NCI-H526 treated with DMSO at 0.1 percent for 48 hours (cell line): ENCODE results near the gene C10orf143.
A peak's percentile ranks its signal among the peaks of the same experiment; 100 is the strongest.

ENCODE experiments used
- DNase-seq: peaks from one replicate; lab custom pipeline; 2025; lab: John Stamatoyannopoulos, UW

Gene C10orf143

DNA sequence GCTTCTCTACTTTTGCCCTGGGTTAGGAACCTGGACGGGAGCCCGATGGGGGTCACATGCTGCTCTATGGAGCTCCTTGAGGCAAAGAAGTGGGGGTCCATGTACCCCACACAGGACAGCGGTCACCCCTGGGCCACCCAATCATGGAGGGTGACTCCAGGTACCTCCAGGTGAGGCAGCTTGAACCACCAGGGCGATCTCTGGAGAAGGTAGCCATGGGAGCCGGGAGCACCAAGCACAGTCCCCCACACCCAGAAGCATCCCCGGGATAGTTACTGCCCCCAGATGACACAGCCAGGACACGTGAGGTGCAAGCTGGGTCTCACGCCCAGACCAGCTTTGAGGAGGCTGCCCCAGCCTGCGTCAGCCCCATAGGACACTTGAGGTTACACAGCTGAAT is 58.4 kb downstream of the C10orf143 start:
- DNase-seq, result no peak

DNA sequence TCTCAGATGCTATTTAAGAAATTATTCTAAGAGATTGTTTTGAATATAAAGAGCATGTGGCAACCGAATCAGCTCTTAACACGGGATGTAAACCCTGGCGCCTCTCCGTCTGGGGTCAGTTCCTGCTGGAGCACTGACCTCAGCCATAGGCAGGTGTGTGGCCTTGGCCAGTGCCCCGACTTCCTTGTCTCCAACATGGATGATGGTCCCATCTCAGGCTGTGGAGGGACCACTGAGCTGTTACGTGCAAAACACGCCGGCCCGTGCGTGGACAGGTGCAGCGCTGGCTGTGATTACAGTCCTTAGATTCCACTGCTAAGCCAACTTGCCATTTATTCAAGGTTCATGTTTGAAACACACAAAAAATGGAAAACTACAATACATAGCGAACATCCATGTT is 59.9 kb downstream of the C10orf143 start:
- DNase-seq, result no peak

DNA sequence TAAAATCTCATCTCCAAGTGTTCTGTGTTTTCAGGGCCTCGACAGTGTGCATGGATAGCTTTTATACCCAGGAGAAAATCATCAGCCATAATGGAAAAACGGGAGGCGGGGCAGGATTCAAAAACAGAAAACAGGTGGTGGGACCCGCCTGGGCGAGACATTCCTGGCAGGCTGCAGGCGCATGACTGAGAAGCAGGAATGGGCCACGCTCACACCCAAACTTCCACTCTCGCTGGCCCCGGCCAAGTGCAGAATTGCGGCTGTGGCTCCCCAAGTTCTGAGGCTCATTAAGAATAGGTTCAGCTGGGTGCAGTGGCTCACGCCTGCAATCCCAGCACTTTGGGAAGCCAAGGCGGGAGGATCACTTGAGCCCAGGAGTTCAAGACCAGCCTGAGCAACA is 60.6 kb downstream of the C10orf143 start:
- DNase-seq, result no peak

DNA sequence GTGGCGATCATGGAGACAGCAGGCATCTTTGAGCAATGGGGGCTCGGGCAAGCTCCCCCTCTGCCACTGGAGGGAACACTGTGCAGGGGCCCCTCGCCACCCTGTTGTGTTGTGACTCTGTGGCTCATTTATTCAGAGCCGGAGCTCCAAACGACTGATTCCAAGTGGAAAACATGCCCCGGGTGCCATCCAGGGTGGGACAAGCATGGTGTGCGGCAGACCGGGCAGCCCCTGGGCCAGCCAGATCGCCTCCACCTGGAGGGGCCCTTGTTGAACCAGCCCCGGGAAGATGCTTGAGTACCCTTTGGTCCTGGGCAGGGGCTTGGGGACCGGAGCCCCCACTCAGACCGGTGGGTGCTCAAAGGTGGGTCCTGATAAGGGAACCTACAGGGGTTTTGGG is 61.4 kb downstream of the C10orf143 start:
- no peak for DNase-seq

DNA sequence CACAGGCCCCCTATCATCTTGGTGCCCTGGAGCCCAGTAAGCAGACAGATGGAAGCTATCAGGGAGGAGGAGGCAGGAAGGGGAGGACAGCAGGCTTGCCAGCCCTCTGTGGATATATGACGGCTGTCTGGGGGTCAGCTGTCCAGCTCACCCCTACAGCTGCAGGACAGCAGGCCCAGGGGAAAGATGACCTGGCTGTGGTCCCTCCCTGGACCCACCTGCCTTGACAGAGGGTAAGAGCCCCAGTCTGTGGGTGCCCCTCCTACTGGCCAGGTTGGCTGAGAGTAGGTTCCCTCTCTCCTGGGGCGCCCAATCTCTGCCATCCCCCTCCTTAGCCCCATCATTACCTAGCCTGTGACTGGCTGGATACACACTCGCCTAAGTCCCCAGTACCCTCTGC is 62.5 kb downstream of the C10orf143 start:
- no peak for DNase-seq

DNA sequence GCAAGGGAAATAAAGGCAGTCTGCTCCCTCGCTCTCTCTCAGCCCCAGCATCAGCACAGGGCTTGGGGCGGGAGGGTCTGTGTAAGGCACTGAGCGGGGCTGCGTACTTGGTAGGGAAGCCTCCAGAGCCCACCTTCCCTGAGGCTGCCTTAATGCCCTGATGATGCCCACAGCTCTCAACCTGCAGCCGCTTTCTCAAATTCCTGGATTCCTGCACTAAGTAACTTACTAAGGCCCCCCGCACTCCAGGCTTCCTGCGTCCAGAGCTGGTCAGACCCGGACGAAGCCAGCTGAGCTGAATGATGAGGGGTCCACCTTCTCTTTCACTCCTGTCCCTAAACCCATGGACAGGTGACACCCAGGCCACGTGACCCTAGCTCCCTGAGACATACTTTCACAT is 63.3 kb downstream of the C10orf143 start:
- DNase-seq, result no peak

DNA sequence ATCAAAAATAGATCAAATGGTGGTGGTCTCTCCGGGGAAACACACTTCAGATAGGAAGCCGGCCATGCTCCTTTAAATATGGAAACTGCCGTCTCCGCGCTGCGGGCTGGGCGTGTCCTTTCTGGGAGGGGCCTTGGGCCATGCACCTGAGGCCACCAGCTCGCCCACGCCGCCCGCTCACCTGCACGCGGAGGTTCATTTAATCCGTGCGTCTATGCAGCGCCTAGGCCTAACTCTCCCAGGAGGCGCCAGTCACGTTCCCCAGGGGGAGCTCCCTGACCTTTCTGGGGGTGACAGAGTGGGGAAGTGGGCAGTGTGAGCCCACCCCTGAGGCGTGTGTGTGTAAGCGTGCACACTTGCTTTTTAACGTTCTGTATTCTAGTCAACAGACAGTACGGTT is 64.0 kb downstream of the C10orf143 start:
- peak; percentile 22 for DNase-seq

DNA sequence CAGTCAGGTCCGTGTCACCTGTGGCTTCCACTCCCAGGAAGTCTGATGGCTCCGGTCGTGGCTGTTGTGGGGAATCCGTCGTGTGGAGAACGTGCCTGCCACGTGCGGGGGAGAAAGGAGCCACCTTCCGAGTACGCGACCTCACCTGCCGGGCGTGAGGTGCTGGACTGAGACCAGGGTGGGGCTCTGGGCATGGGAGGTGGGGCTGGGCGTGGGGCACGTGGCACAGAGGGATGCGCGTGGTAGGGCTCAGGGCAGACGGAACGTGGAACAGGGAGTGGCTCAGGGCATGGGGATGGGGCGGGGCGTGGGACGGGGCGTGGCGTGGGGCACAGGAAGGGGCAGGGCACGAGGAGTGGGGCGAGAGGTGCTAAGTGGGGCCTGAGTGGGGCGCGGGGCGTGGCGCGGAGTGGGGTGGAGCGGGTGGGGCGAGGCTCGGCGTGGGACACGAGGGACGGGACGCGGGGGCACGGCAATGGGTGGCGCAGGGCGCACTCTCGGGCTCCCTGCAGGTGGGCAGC is 64.8 kb downstream of the C10orf143 start:
- DNase-seq, result no peak

DNA sequence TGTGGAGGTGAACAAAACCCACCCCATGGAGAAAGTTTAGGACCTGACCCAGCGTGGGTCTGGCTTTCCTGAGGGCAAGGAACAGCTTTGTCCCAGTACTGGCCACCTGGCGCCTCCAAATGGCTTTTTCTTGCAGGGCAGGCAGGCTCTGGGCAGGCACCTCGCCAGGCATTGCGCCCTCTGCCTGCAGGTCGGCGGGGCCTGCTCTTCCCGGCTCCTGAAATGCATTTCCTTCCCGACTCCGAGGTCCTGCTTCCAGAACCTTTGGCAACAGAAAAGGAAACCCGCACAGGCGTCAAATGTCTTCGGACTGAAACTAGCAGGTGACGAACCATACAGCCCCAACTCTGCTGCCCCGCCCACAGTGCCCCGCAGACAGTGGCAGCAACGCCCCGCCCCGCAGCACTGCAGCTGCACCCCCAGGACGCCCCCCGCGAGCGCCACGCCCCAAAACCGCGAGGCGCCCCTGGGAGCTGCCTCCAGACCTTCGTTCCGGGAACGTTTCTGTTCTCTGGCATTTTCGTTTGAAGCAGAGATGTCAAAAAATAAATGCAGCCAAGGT is 65.5 kb downstream of the C10orf143 start:
- DNase-seq, result no peak

DNA sequence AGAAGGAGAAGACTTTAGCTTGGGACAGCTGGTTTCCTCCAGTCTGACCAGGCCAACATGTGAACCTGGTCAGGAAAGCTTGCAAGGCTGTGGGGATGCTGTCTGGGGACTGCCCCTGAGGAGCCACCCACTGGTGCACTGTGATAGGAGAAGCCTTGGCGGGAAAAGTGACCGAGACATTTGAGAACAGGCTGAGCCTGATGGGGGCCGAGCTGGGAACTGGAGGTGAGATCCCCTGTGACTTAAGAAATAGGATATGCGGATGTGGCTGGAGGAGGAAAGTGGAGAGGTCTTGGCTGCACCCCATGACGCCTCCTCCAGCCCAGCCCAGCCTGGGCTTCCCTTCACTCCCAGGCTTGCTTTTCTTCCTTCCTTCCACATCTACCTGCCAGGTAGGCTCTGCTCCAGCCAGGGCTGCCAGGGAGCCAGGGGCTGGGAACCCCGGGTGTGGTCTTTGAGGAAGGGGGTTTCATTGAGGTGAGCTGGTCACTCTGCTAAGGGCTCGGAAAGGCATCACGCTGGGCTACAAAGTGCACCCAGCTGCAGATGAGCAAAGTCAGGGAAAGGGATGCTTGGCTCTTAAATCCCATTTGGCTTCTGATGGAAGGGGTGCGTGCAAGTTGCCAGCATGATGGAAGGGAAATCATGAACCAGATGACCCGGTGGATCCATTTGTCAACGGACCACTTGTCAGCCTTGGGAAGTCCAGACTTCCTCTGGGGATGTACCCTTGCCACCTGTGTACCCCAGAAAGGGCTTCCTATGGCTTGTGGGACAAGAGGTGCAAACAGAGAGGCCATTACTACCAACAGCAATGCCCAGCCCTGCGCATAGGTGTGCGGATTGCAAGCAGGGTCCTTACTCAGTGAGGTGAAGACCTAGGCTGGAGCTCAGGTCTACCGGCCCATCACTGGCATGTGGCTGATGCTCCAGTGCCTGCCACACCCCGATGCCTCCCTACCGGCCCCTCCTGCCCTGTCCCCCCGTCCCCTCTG is 66.3 kb downstream of the C10orf143 start:
- DNase-seq, result no peak

DNA sequence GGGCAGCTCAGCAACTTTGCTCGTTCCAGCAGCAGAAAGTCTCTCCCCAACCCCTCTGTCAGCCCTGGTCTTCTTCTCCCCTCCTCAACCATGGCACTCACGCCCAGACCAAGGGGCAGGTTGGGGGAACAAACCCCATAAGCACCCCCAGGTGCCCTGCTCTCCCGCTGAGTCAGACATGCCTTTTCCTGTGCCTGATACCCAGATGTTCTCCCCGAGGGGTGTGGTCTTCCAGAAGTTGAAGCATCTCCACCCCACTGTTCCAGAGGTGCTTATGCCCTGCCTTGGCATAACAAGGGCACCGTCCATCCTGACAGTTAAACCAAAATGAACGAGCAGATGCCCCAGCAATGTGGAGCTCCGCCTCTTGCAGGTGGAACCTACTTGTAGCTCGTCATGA is 67.1 kb downstream of the C10orf143 start:
- DNase-seq, result no peak

DNA sequence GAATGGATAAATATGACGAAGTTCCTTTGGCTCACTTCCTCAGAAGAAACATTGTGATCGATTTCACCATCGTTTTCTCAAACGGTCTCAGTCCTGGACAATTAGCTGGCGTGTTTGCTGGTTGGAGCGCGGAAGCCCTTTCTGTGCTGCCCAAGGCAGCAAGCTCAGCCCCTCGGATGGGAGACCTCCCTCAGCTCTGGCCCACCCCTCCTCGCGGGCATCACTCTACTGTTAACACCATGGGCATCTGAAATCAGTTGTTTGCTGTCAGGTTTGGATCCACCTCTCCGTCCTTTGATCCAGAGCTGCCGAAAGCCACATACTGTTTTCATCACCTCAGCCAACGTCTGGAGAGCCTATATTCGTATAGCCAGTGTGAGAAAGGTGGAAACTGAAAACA is 68.2 kb downstream of the C10orf143 start:
- no peak for DNase-seq

DNA sequence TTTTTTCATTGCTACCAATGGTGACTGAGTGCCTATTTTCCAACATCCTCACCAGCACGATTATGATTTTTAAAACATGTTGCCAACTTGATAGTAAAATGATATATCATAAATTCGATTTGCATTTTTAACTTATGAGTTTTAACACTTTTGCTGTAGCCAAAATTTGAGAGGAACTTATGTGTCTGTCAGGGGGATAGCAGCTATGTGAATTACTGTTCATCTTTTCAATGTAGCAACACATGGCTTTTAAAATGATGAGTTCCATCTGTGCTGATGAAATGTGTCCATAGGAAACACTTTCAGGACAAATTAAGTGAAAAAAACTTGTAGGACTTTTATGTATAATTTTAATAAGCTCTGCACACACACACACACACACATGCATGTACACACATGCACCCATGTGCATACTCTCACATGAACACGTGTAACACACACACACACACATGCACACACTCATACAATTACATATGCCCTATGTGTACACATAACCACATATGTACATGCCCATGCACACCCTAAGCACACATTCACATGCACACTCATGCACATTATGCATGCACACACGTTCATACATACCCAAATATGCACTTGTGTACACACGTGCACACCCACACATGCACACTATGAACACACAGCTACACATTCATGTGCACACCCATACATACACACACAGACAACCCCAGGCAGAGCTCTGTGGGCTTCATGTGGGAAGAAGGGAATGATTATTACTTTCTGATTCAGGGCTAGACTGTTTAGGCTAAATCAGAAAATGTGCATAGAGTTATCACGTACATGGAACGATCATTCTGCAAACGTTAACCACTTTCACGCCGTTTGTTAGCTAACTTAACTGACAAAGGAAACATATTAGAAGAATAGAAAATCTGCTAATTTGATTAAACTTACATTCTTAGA is 68.9 kb downstream of the C10orf143 start:
- DNase-seq, result no peak

DNA sequence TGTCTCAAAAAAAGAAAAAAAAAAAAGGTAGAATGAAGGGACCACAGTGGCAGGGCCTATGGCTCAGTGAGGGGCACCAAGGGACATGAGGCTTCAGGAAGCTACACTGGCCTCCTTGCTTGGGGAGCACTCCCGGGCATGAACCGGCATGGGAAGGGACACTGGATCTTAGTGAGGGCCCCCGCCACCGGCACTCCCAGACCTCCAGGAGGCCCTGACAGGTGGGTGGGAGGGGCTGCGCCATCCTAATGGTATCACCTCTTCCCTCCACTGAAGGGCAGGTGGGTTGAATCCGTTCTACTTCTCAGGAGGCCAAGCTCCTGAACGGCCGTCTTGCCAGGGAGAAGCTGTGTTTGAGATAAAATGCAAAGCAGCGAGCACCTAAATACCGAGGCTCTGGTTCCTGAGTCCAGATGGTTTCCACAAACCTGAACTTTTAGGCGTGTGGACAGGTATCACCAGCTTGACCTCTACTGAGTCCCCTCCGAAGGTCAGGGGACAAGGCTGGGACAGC is 69.8 kb downstream of the C10orf143 start:
- no peak for DNase-seq

DNA sequence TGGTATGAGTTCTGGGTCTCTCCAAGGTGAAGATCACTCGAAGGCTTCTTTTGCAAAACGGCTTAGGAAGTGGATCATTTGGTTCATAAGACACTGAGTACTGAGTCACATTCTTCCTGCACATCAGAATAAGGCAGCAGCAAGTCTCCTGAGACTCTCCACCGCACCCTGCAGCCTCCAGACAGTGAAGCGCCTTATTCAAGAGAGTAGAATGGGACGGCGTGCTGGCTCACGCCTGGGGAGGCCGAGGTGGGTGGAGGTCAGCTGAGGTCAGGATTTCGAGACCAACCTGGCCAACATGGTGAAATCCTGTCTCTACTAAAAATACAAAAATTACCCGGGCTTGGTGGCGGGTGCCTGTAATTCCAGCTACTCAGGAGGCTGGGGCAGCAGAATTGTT is 70.3 kb downstream of the C10orf143 start:
- DNase-seq, result no peak

DNA sequence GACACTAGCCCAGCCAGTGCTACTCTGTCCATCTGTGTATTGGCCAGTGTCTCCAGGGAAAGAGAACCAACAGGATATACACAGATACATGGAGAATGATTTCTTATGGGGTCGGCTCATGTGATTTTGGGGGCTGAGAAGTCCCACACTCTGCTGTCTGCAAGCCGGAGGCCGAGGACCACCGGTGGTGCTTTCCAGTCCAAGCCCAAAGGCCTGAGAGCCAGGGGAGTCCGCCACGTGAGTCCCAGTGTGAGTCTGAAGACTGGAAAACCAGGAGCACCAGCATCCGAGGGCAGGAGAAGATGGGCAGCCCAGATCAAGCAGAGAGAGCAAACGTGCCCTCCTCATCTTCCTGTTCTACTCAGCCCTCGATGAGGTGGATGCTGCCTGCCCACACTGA is 71.5 kb downstream of the C10orf143 start:
- no peak for DNase-seq

DNA sequence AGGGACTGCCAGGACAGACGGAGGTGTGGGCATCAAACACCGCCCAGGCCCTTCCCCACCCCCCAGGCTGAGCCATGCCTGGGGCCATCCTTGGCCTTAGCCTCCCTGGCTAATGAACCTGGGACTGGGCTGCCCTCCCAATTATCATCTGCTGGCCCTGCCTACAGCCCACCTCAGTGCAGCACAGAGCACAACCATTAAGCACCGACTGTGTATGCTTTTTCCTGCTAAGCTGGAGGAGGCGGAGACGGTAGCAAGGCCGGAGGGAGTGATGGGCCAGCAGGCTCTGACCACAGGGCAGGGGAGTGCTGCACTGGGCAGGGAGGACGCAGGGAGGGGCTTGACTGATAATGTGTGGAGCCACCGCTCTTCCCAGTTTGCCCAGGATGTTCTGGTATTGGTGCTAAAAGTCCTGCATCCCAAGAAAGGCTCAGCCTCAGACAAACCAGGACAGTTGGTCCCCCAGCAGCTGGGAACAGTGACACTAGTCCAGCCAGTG is 72.0 kb downstream of the C10orf143 start:
- no peak for DNase-seq

DNA sequence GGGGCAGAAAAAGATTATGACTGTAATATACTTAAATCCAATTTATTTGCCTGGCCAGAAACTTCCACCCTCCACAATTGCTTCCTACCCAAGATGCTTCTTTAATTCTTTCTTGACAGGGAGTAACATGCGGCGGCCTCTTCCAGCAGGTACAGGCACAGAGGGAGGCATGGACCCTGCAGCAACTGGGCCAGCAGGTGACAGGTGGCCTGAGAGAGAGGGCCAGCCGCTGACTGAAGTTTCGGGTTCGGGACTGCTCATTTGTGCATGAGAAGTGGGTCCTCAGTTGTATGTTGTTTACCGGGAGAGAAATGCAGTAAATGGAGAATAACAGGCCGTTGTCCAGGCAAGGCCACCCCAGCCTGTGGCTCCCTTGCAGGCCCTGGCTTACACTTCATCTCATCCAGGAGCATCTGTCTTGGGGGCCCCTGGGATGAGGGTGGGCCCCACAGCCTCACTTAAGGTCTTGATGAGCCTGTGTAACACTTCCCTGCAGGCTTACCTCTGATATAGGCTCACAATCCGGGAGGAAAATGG is 72.5 kb downstream of the C10orf143 start:
- no peak for DNase-seq

DNA sequence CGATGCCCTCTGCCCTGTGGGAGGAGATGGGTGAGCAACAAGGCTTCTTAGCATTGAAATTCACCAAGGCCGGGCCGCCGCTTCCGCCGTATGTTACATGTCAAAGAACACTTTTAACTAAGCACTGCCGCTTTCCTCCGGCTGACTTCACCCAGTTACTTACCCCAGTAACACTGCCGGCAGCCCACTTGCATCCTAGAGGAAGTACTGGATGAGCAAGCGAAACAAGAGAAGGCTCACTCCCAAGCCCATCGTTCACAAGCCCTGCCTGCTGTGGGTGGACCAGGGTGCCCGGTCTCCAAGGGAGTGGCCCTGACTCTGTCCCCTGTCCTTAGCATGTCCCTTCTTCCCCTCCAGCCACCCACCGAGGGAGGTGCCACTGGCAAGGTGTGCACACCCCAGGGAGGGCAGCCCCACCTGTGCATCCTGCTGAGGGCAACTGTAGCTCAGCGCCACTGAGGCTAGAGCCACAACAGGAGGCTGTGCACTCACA is 73.4 kb downstream of the C10orf143 start:
- DNase-seq, result no peak

DNA sequence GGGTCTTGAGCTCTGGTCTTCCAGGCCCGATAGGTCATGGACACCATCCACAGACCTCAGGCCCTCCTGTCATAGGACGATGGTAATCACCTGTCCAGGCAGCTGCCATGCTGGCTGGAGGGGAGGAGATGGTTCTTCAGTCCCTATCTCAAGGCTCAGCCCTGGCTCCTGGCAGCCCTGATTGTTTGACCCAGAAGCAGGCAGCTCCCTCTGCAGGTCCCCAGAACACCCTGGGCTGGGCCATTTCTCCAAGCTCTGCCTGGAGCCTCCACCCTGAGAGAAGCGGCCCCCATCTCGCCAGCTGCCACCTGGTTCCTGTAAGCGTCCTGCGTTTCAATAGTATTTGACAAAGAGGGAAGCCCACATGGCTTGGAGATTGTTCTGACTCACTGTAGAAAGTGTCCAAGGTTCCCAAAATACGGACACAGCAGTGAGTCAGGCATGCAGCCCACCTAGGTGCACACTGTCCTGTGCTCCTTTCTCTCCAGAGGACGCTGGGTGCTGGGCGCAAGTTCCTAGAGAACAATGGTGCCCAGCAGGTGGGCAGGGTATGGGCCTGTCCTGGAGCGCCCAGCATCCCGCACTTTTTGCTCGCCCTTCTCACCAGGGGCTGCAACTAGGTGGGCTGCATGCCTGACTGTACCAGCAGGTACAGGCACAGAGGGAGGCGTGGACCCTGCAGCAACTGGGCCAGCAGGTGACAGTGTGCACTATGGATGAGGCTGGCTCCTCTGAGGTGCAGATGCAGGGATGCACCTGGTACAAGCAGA is 74.1 kb downstream of the C10orf143 start:
- DNase-seq, result no peak

DNA sequence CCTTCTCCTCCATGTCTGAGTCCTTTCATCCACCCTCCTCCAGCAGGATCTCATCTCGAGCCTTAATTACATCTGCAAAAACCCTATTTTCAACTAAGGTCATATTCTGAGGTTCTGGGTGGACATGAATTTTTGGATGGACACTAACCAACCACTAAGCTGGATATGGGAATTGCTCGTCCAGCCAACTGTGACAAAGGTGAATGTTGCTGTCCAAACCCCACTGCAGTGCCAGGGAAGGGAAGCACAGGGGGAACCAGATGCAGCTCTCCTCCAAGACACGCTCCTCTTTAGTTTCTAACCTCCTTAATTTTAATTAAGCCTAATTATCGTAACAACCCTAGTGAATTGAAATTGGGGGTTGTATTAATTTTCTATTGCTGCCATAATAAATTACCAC is 81.4 kb downstream of the C10orf143 start:
- no peak for DNase-seq
